ENCODE results near the gene STARD10. TPM values are rescaled to one million over a fixed set of nuclear protein-coding genes. Genes with fewer than 3 reads are reported as not detected.

Gene STARD10
- total RNA-seq, 3 donors from 2014 or later, result 177 to 472 (median 306) TPM

DNA sequence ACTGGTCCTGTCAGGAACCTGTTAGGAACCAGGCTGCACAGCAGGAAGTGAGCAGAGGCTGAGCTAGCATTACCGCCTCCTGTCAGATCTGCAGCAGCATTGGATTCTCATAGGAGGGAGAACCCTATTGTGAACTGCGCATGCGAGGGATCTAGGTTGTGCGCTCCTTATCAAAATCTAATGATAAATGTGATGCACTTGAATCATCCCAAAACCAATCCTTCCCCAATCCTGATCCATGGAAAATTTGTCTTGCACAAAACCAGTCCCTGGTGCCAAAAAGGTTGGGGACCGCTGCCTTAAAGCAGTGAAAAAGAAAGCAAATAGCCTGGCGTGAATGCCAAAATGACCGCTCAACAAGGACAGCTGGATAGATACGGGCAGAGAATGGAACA is 39.7 kb downstream of the STARD10 start:
- peaks cover 12% of the 10 kb centered on the region for H3K4me1 ChIP-seq (ENCODE audit: low read depth)
- H3K36me3 ChIP-seq (ENCODE audit: low read depth), result no peaks in the 10 kb centered on the region
- TF ChIP-seq, protein P1, sequence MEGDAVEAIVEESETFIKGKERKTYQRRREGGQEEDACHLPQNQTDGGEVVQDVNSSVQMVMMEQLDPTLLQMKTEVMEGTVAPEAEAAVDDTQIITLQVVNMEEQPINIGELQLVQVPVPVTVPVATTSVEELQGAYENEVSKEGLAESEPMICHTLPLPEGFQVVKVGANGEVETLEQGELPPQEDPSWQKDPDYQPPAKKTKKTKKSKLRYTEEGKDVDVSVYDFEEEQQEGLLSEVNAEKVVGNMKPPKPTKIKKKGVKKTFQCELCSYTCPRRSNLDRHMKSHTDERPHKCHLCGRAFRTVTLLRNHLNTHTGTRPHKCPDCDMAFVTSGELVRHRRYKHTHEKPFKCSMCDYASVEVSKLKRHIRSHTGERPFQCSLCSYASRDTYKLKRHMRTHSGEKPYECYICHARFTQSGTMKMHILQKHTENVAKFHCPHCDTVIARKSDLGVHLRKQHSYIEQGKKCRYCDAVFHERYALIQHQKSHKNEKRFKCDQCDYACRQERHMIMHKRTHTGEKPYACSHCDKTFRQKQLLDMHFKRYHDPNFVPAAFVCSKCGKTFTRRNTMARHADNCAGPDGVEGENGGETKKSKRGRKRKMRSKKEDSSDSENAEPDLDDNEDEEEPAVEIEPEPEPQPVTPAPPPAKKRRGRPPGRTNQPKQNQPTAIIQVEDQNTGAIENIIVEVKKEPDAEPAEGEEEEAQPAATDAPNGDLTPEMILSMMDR (IDR thresholded peaks at IDR 0.05), result no peak
- no peak overlapping the region for H3K4me3 ChIP-seq
- H3K9me3 ChIP-seq, result no peaks in the 10 kb centered on the region
- no peak for DNase-seq
- ATAC-seq, result no peak
- intact Hi-C loops (cut with DNase I, micrococcal nuclease), result no loop called here

DNA sequence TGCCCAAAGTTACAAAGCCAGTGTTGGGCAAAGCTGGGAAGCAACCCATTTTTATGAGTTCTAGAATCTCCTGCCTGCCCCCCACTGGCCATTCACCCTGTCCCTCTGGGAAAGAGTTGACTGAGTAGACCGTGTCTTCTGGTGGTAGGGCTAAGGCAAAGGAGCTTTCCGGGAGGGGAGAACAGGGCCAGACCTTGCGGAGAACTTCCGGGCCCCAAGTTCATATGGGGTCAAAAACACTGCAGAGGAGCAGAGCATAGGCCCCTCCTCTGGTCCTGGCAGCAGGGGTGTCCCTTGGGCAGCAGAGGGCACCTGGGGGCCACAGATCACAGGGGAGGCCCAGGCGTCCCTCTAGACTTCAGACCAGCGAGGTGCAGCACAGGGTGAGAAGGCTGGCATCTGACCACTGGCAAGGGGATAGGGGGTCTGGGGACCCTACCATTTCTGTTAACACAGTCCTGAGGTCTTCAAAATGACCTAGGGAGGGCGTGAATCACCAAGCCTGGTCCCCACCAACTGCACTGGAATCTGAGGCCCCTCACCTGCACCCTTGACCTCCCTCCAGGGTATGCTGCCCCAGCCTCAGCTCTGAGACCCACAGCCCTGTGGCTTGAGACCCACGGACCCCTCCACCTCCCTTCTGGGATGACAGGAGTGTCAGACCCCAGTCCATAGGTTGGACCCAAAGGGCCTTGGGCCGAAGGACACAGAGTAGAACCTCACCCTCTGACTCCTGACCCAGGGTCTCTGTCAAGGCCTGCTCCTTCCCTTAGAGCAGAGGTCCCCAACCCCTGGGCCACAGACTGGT is 40.3 kb downstream of the STARD10 start:
- no peaks in the 10 kb centered on the region for H3K36me3 ChIP-seq (ENCODE audit: low read depth)
- intact Hi-C loops (cut with DNase I, micrococcal nuclease), result no loop called here
- H3K4me1 ChIP-seq (ENCODE audit: low read depth), result peaks cover 12% of the 10 kb centered on the region
- no peak overlapping the region for H3K4me3 ChIP-seq
- TF ChIP-seq, protein P1 (IDR thresholded peaks at IDR 0.05), result no peak
- no peak for ATAC-seq
- H3K9me3 ChIP-seq, result no peaks in the 10 kb centered on the region
- no peak for DNase-seq

DNA sequence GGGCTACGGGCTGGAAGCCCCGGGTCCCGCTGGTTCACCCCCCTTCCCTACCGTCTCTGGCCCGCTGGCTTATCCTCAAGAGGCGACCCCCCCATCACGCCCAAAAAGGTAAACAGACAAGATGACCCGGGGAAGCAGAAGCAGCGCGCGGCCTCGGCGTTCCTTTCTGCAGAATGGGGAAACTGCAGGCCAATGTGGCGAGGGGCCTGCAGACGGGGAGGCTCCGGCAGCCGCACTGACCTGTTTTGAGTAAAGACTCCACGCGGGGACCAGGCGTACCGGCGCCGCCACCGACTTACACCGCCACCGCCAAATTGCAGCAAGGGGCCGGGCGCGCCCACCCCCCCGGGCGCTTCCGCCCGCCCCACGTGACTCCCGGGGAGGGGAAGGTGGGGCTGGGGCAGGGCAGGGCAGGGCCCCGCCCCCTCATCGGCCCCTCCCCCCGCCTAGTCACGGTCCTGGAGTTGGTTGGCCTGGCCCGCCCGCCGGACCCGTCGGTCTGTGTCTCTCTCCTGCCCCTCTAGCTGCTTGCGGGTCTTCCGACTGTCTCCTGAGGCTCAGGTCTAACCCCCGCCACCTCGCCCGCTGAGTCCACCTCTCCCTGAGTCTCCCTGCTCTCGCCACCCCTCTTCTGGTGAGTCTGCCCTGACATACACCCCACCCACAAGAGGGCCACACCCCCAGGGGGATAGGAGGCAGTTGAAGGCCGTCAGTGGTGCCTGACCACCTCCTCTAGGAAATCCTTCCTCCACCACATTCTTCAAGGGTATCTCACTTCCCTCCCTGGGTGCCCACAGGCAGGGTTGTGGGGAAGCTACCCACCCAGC is 41.5 kb downstream of the STARD10 start, which contains the start of gene ARAP1:
Gene ARAP1, minus strand, starts transcription at position 321 of the 827 bp plus-strand sequence. CDS start 25,280 bp downstream, outside the sequence.
- Histone ChIP-seq H3K9me3 (no peaks in the 10 kb centered on the region), H3K36me3 (ENCODE audit: low read depth) (no peaks in the 10 kb centered on the region), H3K4me3 (peak within 1 kb of the TSS; percentile 40), H3K4me1 (ENCODE audit: low read depth) (peaks cover 12% of the 10 kb centered on the region)
- ATAC-seq, result peak; percentile 93
- peak; percentile 84 to 88 (median 87) for DNase-seq
- intact Hi-C loops (cut with DNase I, micrococcal nuclease), result no loop called here
- TF ChIP-seq, protein P1 (IDR thresholded peaks at IDR 0.05), result no peak

DNA sequence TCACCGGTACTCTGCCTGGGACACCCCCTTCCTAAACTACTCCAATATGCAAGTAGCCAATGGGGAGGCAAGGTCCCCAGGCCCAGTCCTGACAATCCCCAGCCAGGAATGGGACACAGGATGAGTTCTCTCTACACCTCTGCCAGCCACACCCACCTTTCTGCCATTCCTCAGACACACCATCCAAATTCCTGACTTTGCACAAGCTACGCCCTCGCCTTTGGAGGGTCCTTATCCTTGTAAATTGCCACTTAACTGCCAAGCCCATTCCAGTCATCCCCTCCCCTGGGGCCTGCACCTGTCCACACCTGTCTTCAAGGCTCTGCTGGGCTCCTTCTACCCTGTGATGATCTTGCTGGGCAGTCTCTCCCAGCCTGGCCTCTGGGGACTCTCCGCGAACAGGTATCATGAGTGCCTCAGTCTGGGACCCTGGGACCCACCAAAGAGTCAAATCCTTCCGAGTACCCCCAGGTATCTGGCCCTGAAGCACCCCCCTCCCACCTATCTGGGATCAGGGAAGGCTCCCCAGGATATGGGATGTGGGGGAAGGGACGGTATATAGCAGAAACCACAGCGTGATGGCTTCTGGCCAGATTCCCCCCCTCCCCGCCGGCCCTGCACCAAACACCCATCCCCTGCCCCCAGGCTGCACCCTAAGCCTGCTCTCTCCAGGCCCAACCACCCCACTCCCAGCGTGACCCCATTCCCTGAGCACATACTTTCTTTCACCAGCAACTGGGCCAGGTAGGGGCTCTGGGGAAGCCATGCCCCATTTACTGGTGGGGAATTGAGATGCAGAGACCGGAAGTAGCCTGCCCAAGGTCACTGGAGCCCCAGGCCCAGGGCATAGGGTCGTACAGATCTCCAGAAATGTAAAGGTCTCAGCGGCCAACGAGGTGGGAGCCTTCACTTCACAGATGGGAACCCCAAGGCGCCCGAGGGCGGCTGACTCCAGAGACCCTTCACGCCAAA is 42.4 kb downstream of the STARD10 start:
- intact Hi-C loops (cut with DNase I, micrococcal nuclease), result no loop called here
- Histone ChIP-seq H3K36me3 (ENCODE audit: low read depth) (no peaks in the 10 kb centered on the region), H3K9me3 (no peaks in the 10 kb centered on the region), H3K4me3 (peak overlapping the region; percentile 40), H3K4me1 (ENCODE audit: low read depth) (peaks cover 12% of the 10 kb centered on the region)
- TF ChIP-seq, protein P1 (IDR thresholded peaks at IDR 0.05), result no peak
- ATAC-seq, result peak; percentile 4
- peak in 1 of 3 donors; percentile 59 for DNase-seq

DNA sequence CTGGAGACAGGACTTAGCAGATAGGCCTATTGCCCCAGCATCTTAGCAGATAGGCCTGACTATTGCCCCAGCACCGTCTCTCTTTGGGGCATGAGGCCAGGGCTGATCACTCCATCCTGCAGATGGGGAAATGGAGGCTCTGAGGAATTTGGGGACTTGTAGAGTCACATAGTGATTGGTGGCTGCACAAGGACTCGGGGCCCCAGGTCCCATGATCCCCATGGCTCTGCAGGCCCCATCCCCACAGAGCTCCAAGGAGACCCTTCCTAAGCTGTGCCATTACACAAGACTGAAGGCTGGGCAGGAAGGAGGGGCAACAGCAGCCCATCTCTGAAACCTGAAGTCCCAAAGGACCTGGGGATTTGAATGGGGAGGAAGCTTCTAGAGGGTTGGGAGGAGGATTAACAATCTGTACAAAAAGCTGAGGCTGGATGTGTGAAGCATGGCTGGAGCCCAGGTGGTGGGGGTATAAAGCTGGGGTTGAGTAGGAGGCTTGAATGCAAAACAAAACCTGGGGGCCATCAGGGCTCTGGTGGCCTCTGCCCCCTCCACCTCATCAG is 43.2 kb downstream of the STARD10 start:
- ATAC-seq (no peak), DNase-seq (peak in 1 of 3 donors; percentile 35)
- TF ChIP-seq, protein P1 (IDR thresholded peaks at IDR 0.05), result no peak
- Histone ChIP-seq H3K9me3 (no peaks in the 10 kb centered on the region), H3K4me1 (ENCODE audit: low read depth) (peaks cover 12% of the 10 kb centered on the region), H3K36me3 (ENCODE audit: low read depth) (no peaks in the 10 kb centered on the region), H3K4me3 (no peak overlapping the region)
- intact Hi-C loops (cut with DNase I, micrococcal nuclease), result no loop called here
